MCF 10A (cell line): ENCODE results near the gene HSP90B1. TPM values are rescaled to one million over a fixed set of nuclear protein-coding genes. Genes with fewer than 3 reads are reported as not detected.

ENCODE experiments used
- BruUV-seq: library from RNA; stranded (reverse); fragments of 400-500 nt; replicated peaks from 2 replicates; lab custom pipeline; 2021; lab: Mats Ljungman, UMichigan
- CTCF ChIA-PET: fragments of 300-600 bp; sonication (Branson Sonifier 250); formaldehyde crosslinking; extraction: SDS; loops from one replicate; lab custom pipeline; 2021; ENCODE audit warnings: antibody characterized with exemption, inconsistent platforms; lab: Yijun Ruan, JAX
- POLR2A ChIA-PET: fragments of 300-600, 350-650 bp; sonication (Branson Sonifier 250); formaldehyde crosslinking; extraction: SDS; loops from one replicate; lab custom pipeline; 2020; ENCODE audit warnings: antibody characterized with exemption, inconsistent platforms; lab: Yijun Ruan, JAX
- DNase-seq: peaks from one replicate; pipeline ENCODE4 v3.0.0-alpha.2; 2018; ENCODE audit not compliant: unreplicated experiment
- H3K27ac Mint-ChIP-seq: one replicate; pipeline ENCODE4 v1.8.0; 2022; ENCODE audit warnings: mild to moderate bottlenecking, low read depth, mixed read lengths; ENCODE audit not compliant: unreplicated experiment
- H3K27me3 Mint-ChIP-seq: one replicate; pipeline ENCODE4 v1.8.0; 2022; ENCODE audit warnings: mixed read lengths; ENCODE audit not compliant: insufficient read depth, unreplicated experiment
- H3K36me3 Mint-ChIP-seq: one replicate; pipeline ENCODE4 v1.8.0; 2022; ENCODE audit warnings: mild to moderate bottlenecking, moderate library complexity, mixed read lengths; ENCODE audit not compliant: insufficient read depth, unreplicated experiment
- H3K4me1 Mint-ChIP-seq: one replicate; pipeline ENCODE4 v1.8.0; 2022; ENCODE audit warnings: mixed read lengths; ENCODE audit not compliant: insufficient read depth, unreplicated experiment
- H3K4me3 Mint-ChIP-seq: one replicate; pipeline ENCODE4 v1.8.0; 2022; ENCODE audit warnings: mild to moderate bottlenecking, moderate library complexity, mixed read lengths; ENCODE audit not compliant: unreplicated experiment
- H3K9me3 Mint-ChIP-seq: one replicate; pipeline ENCODE4 v1.8.0; 2022; ENCODE audit warnings: mixed read lengths; ENCODE audit not compliant: unreplicated experiment
- CTCF ChIP-seq: fragments of 200-600 bp; IDR thresholded peaks from one replicate; pipeline ENCODE4 v1.8.0; 2022; ENCODE audit warnings: antibody characterized with exemption, mild to moderate bottlenecking; ENCODE audit not compliant: unreplicated experiment
- intact Hi-C: fragments of 100-400 bp; cut with micrococcal nuclease; formaldehyde crosslinking; loops from 2 replicates; pipeline ENCODE4 v1.14.1; 2022
- total RNA-seq: library from RNA; stranded (reverse); gene quantifications from 2 replicates; pipeline ENCODE4 v1.2.3, GENCODE V29; 2022

Gene HSP90B1
- total RNA-seq, 1 experiment from 2014 or later = 1,052 TPM

GRCh38 chr12:103908246-103908541, 22.0 kb upstream of the HSP90B1 start:
- no peak for TF ChIP-seq CTCF
- no peaks in the 10 kb centered on the region for H3K36me3 Mint-ChIP-seq
- intact Hi-C loops = no loop called here
- peaks cover 8% of the 10 kb centered on the region for H3K4me1 Mint-ChIP-seq
- CTCF ChIA-PET = interaction anchor here (0.5 to 1.9 kb wide), 3 partner anchors 24 to 292 kb away, joined by 4 to 5 read pairs (median 4); no protein-coding TSS in a partner anchor
- DNase-seq = no peak
- BruUV-seq = no TSS peak
- no peak overlapping the region for H3K4me3 Mint-ChIP-seq
- no peak overlapping the region for H3K27ac Mint-ChIP-seq
- no peaks in the 10 kb centered on the region for H3K9me3 Mint-ChIP-seq
- H3K27me3 Mint-ChIP-seq = peaks cover 9% of the 10 kb centered on the region
- POLR2A ChIA-PET = no interaction called here

DNA sequence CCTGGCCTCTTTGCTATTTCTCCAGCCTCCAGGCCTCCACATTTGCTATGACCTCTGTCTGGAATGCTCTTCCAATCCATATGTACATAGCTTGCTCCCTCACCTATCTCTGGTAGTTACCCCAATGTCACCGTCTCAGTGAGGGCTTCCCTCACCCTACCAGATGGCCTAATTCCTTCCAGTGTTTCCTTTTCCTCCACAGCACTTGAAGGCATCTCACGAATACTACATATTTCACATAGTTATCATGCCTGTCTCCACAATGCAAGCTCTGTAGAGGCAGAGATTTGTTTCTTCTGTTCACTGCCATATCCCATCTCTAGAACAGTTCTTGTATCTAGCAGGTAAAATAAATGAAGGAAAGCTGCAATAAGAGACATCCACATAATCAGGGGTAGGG, 21.3 kb upstream of the HSP90B1 start:
- BruUV-seq = no TSS peak
- H3K4me3 Mint-ChIP-seq = no peak overlapping the region
- no peaks in the 10 kb centered on the region for H3K9me3 Mint-ChIP-seq
- intact Hi-C loops = no loop called here
- no peak overlapping the region for H3K27ac Mint-ChIP-seq
- POLR2A ChIA-PET = no interaction called here
- TF ChIP-seq CTCF = no peak
- H3K27me3 Mint-ChIP-seq = peaks cover 3% of the 10 kb centered on the region
- CTCF ChIA-PET = interaction anchor here (1.0 to 1.9 kb wide), 2 partner anchors 27 to 200 kb away, joined by 4 to 5 read pairs; no protein-coding TSS in a partner anchor
- no peaks in the 10 kb centered on the region for H3K36me3 Mint-ChIP-seq
- peaks cover 8% of the 10 kb centered on the region for H3K4me1 Mint-ChIP-seq
- DNase-seq = no peak

- ChIA-PET POLR2A (no interaction called here), CTCF (interaction anchor here (0.6 to 1.9 kb wide), 4 partner anchors 47 to 541 kb away, joined by 3 to 5 read pairs (median 4); no protein-coding TSS in a partner anchor)
- Mint-ChIP-seq H3K36me3 (no peaks in the 10 kb centered on the region), H3K27ac (no peak overlapping the region), H3K9me3 (no peaks in the 10 kb centered on the region), H3K27me3 (no peaks in the 10 kb centered on the region), H3K4me1 (peaks cover 8% of the 10 kb centered on the region), H3K4me3 (no peak overlapping the region)
- TF ChIP-seq CTCF = no peak
- intact Hi-C loops = no loop called here
- no peak for DNase-seq
- BruUV-seq = no TSS peak
These were observed 20.4 kb upstream of the HSP90B1 start for GRCh38 chr12:103909811-103910210.

GRCh38 chr12:103912069-103912468, 18.1 kb upstream of the HSP90B1 start:
- Mint-ChIP-seq H3K4me1 (no peaks in the 10 kb centered on the region), H3K27me3 (no peaks in the 10 kb centered on the region), H3K4me3 (no peak overlapping the region), H3K9me3 (no peaks in the 10 kb centered on the region), H3K27ac (no peak overlapping the region), H3K36me3 (no peaks in the 10 kb centered on the region)
- BruUV-seq = no TSS peak
- ChIA-PET POLR2A (interaction anchor here (1.5 kb wide), 1 partner anchor 18 kb away, joined by 4 read pairs; the partner anchor contains the start of gene HSP90B1), CTCF (interaction anchor here (0.6 to 1.4 kb wide), 3 partner anchors 10 to 34 kb away, joined by 3 to 4 read pairs (median 3); no protein-coding TSS in a partner anchor)
- no peak for TF ChIP-seq CTCF
- intact Hi-C loops = no loop called here
- no peak for DNase-seq
